Raji (cell line): ENCODE measurements around the gene FCER1G.

Source experiments
- POLR2A ChIP-seq: IDR thresholded peaks from 2 replicates; pipeline ENCODE4 v1.6.1; 2011; ENCODE audit warnings: low read depth, low read length, control low read depth; ENCODE audit not compliant: insufficient read depth

FCER1G gene

GRCh38 chr1:161180639-161181038 is 34.5 kb upstream of the FCER1G start:
- TF ChIP-seq POLR2A, result no peak

DNA sequence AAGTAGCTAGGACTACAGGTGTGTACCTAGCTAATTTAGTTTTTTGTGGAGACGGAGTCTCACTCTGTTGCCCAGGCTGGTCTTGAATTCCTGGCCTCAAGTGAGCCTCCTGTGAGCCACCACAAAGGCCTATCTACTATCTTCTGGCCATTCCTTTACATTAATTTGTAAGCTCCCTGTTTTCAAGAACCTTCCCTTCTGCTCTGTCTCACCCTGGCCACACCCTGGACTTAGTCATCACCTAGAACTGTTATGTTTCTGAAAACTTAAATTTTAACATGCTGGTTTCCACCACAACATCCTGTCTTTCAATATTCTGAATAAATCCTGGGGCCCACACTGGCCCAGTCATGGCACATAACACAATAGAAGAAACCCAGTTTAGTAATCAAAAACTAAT is 32.9 kb upstream of the FCER1G start:
- TF ChIP-seq POLR2A, result no peak

- 0 out of 2 replicates have a peak, but pooled peaks have one; percentile 32 for TF ChIP-seq POLR2A
Measured at GRCh38 chr1:161185282-161185682, 29.8 kb upstream of the FCER1G start.

- TF ChIP-seq POLR2A, result no peak
Measured at GRCh38 chr1:161185732-161186311, 29.3 kb upstream of the FCER1G start.

- TF ChIP-seq POLR2A, result no peak
Measured at GRCh38 chr1:161187311-161187710, 27.8 kb upstream of the FCER1G start.

DNA sequence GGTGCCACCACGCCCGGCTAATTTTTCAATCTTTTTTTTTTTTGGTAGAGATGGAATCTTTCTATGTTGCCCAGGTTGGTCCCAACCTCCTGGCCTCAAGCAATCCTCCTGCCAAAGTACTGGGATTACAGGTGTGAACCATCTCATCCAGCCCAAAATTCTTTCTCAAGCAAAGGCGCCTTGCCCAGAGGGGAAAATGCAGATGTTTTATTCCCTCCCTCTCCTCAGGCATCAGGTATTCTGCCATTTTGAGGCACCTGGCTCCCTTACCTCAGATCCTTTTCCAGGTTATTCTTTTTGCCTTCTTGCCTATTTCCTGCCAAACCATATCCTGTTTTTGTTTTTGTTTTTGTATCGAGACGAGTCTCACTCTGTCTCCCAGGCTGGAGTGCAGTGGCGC is 26.7 kb upstream of the FCER1G start:
- TF ChIP-seq POLR2A, result no peak

DNA sequence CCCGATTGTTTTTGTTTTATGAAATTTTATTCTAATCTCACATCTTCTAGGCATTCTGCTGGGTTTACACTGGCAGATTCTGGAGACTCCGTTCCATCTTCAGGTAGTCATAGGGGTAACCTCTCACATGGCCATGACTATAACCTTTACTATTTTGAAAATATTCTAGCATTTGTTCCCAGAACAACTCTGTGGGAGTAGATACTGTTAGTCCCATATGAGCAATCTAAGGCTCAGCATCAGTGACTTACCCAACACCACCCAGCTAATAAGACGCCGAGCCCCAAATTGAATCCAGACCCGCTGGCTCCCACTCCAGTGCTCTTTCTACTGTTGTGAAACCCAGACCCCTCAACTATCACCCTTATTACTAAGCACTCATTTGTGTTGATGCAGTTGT is 26.1 kb upstream of the FCER1G start:
- no peak for TF ChIP-seq POLR2A

- no peak for TF ChIP-seq POLR2A
Measured at GRCh38 chr1:161190962-161191521, 24.1 kb upstream of the FCER1G start.

GRCh38 chr1:161191971-161192370 is 23.1 kb upstream of the FCER1G start:
- TF ChIP-seq POLR2A, result no peak

- no peak for TF ChIP-seq POLR2A
Measured at GRCh38 chr1:161192476-161193465, 22.3 kb upstream of the FCER1G start.

DNA sequence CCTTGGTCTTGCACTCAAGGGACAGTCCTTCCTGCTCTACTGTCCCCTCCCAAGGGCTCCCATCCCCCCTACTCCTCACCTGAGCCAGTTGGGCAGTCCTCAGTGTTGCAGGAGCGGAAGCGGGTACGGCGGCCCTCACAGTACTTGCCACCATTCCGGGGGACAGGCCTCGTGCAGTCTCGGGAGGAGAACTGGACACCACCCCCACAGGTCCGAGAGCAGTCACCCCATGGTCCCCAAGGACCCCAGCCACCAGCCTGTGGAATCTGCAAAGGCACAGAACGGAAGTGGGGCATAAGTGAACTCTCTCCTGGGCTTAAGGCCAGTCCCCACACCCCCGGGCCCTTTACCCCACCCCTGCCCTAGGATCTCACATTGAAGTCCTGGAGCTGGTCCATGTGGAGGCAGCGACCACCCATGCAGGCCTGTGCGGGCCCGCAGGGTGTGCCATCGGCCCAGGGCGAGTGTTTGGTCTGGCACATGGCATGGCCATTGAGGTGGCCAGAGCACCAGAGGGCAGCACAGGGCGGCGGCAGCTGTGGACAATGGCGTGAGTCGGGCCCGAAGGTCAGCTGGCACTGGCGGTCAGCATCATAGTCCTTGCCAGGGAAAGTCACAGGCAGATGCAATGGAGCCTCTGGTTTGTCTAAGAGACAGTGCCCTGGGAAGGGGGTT is 21.4 kb upstream of the FCER1G start:
- no peak for TF ChIP-seq POLR2A

DNA sequence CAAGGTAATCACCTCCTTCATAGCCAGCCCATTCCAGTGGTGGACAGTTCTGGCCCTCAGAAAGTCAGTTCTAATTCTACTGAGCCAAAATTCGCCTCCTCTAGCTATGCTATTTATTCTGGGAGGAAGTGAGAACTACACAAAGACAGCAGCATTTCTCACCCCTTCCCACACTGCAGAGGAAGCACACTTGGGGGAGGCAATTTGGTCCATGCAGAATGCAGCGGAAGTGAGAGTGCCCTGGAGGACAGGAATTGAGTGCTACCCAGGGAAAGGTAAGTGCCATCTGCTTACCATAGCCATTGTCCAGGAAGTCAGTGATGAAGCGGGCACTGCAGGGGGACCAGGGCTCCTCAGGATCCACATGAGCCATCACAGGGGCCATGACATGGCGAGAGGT is 19.9 kb upstream of the FCER1G start:
- no peak for TF ChIP-seq POLR2A

DNA sequence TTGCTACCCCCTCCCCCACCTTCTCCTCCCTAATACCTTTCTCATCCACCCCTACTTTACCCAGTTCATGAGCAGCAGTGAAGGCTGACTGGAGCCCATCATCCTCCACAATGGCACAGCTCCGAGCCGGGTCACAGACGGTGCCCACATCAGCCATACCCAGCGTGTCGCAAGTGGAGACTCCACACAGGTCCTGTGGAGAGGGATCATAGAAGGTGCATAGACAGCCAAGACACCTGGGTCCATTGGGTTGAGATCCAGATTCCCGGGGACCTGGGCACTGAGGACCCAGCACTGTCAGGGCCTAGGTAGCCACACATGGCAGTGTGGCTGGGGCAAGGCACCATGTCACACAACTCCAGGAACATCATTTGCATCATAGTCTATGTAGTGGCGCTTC is 19.0 kb upstream of the FCER1G start:
- TF ChIP-seq POLR2A, result no peak

GRCh38 chr1:161196521-161197451 is 18.3 kb upstream of the FCER1G start:
- no peak for TF ChIP-seq POLR2A

- TF ChIP-seq POLR2A, result no peak
Measured at GRCh38 chr1:161197560-161198193, 17.4 kb upstream of the FCER1G start.
